Lower lobe of right lung (tissue), 2 donors: ENCODE results near the gene DUSP10. TPM values are rescaled to one million over a fixed set of nuclear protein-coding genes. Genes with fewer than 3 reads are reported as not detected.

ENCODE experiments used
- ATAC-seq, 2 donors: fragments of 200-7000 bp; cut with Tn5 transposase; one replicate each; pipeline ENCODE4 v1.9.1; 2020 to 2022; ENCODE audit warnings: mild to moderate bottlenecking in 2 of 2, moderate library complexity in 2 of 2
- DNase-seq: peaks from one replicate; pipeline ENCODE4 v3.0.0-alpha.2; 2020
- H3K27ac ChIP-seq: fragments of 200-600 bp; one replicate; pipeline ENCODE4 v1.8.0; 2022
- H3K27me3 ChIP-seq: fragments of 200-600 bp; one replicate; pipeline ENCODE4 v1.8.0; 2022; ENCODE audit warnings: low read depth
- H3K36me3 ChIP-seq: fragments of 200-600 bp; one replicate; pipeline ENCODE4 v1.8.0; 2022; ENCODE audit warnings: mild to moderate bottlenecking
- H3K4me1 ChIP-seq: fragments of 200-600 bp; one replicate; pipeline ENCODE4 v1.8.0; 2022
- H3K4me3 ChIP-seq: fragments of 200-600 bp; one replicate; pipeline ENCODE4 v1.8.0; 2022; ENCODE audit warnings: mild to moderate bottlenecking
- H3K9me3 ChIP-seq: fragments of 200-600 bp; one replicate; pipeline ENCODE4 v1.8.0; 2022
- CTCF ChIP-seq: fragments of 200-600 bp; IDR thresholded peaks from one replicate; pipeline ENCODE4 v1.8.0; 2022; ENCODE audit warnings: antibody characterized with exemption, mild to moderate bottlenecking
- intact Hi-C: fragments of 100-400 bp; cut with DNase I; formaldehyde crosslinking; loops from one replicate; pipeline ENCODE4 v1.11.0; 2022
- total RNA-seq: library from RNA; stranded (reverse); fragmentation: NEBNext Ultra II Directional; extraction: Animal tissue kit (Norgen Biotek cat#: 25700); gene quantifications from one replicate; pipeline ENCODE4 v1.2.1, GENCODE V29; 2021
- donor health status: DM: no; HTN: yes; CAD: no; lungs with severe emphysema.

Gene DUSP10
- total RNA-seq, 1 donor from 2014 or later, result 8.7 TPM

- intact Hi-C loops, result no loop called here
- H3K27me3 ChIP-seq, result no peaks in the 10 kb centered on the region
- TF ChIP-seq CTCF, result no peak
- H3K36me3 ChIP-seq, result no peaks in the 10 kb centered on the region
- H3K4me3 ChIP-seq, result no peak overlapping the region
- peaks cover 23% of the 10 kb centered on the region for H3K4me1 ChIP-seq
- no peak overlapping the region for H3K27ac ChIP-seq
- no peak for ATAC-seq
- no peak for DNase-seq
- no peaks in the 10 kb centered on the region for H3K9me3 ChIP-seq
These were observed 41.1 kb upstream of the DUSP10 start for GRCh38 chr1:221782970-221783369.

DNA sequence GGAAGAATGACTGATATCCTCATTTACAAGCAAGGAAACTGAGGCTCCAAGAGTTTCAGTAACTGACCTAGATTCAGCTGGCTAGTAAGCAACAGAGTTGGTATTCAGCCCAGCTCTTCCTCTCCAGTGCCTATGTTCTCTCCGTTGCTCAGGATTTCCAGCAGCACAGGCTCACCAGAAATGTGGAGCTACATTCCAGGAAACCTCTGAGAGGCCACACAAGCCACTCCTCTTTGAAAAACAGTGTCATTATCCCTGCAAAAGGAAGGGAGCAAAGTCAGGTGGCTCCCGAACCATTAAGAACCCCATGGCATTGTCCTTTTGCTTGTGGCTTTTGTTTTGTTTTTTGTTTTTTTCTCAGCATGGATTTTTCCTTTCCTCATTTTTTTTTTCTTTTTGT, 40.6 kb upstream of the DUSP10 start:
- TF ChIP-seq CTCF, result no peak
- H3K27me3 ChIP-seq, result no peaks in the 10 kb centered on the region
- intact Hi-C loops, result no loop called here
- no peaks in the 10 kb centered on the region for H3K9me3 ChIP-seq
- H3K36me3 ChIP-seq, result no peaks in the 10 kb centered on the region
- DNase-seq (no peak), ATAC-seq (no peak)
- no peak overlapping the region for H3K27ac ChIP-seq
- no peak overlapping the region for H3K4me3 ChIP-seq
- H3K4me1 ChIP-seq, result peaks cover 26% of the 10 kb centered on the region

DNA sequence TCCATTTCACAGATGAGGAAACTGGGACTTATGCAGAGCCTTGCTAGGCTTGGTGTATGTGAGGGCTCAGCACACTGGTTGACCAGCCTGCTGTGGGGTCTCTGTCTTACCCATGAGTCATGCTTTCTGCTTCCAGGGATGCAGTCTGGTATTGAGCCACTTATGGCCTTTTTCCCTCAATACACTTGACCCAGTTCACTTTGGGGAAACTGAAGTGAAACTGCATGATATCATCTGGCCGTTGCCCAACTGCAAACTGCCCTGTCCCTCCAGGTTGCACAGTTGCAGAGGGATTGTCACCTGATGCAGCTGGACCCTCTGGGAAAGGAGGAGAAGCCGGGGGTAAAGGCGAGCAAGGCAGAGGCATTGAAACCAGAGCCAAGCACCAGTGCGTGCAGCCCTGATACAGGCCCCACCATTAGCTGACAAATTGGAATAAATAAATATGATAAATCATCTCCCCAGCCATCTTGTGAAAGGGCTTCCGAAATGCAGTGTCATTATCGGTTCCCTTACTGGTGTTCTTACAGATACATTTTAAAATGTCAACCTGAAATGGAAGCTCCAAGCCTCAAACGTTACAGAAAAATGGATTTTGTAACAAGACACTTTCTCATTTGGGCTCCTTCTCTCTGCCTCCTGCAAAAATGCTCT, 39.3 kb upstream of the DUSP10 start:
- intact Hi-C loops, result no loop called here
- DNase-seq (peak; percentile 64), ATAC-seq (peak; percentile 65 to 73)
- no peaks in the 10 kb centered on the region for H3K9me3 ChIP-seq
- H3K36me3 ChIP-seq, result no peaks in the 10 kb centered on the region
- H3K4me3 ChIP-seq, result no peak overlapping the region
- no peaks in the 10 kb centered on the region for H3K27me3 ChIP-seq
- TF ChIP-seq CTCF, result no peak
- H3K27ac ChIP-seq, result no peak overlapping the region
- H3K4me1 ChIP-seq, result peaks cover 36% of the 10 kb centered on the region

GRCh38 chr1:221780175-221780574, 38.3 kb upstream of the DUSP10 start:
- TF ChIP-seq CTCF, result no peak
- Histone ChIP-seq H3K27ac (no peak overlapping the region), H3K27me3 (no peaks in the 10 kb centered on the region), H3K9me3 (no peaks in the 10 kb centered on the region), H3K4me1 (peaks cover 36% of the 10 kb centered on the region), H3K36me3 (no peaks in the 10 kb centered on the region), H3K4me3 (no peak overlapping the region)
- ATAC-seq, result no peak
- no peak for DNase-seq
- intact Hi-C loops, result no loop called here

DNA sequence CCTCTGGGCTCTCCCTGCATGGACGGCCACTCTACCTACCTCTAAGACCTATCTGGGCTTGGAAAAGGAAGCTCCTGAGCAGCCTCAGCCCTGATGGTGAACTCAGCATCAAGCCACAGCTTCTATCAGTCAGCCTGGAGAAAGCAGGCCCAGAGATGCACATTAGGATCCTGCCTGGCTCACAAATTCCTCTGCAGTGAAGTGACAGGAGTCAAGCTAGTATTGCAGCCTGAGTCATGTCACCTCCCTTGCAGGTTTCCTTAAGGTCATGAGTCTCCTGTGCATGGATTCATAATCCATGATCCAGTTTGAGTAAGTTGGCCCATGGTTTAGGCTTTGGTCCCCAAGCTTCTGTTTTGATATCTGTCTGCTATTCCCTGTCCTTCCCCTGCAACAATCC, 37.9 kb upstream of the DUSP10 start:
- no peak for DNase-seq
- Histone ChIP-seq H3K4me1 (peaks cover 36% of the 10 kb centered on the region), H3K36me3 (no peaks in the 10 kb centered on the region), H3K4me3 (no peak overlapping the region), H3K27ac (no peak overlapping the region), H3K27me3 (no peaks in the 10 kb centered on the region), H3K9me3 (no peaks in the 10 kb centered on the region)
- no peak for ATAC-seq
- intact Hi-C loops, result no loop called here
- TF ChIP-seq CTCF, result no peak
